Activated B cell treated with CpG ODN at 0.5 μM for 24 hours (primary cell): ENCODE results near the gene TMEM131L. TPM values are rescaled to one million over a fixed set of nuclear protein-coding genes. Genes with fewer than 3 reads are reported as not detected.

ENCODE experiments used
- ATAC-seq: fragments of 200-7000 bp; cut with Tn5 transposase; one replicate; pipeline ENCODE4 v1.10.0; 2021; ENCODE audit warnings: low read depth, mild to moderate bottlenecking, moderate library complexity
- CTCF ChIA-PET: fragments of 350-600 bp; sonication (Branson Sonifier 250); formaldehyde crosslinking; loops from one replicate; lab custom pipeline; 2021; ENCODE audit warnings: antibody characterized with exemption; lab: Charles Lee
- POLR2A ChIA-PET: fragments of 350-600 bp; sonication (Branson Sonifier 250); formaldehyde crosslinking; loops from one replicate; lab custom pipeline; 2021; ENCODE audit warnings: antibody characterized with exemption; lab: Charles Lee
- DNase-seq: peaks from one replicate; pipeline ENCODE4 v3.0.0; 2022
- H3K27ac Mint-ChIP-seq: one replicate; pipeline ENCODE4 v1.8.0; 2020; ENCODE audit warnings: mixed read lengths
- H3K27me3 Mint-ChIP-seq: one replicate; pipeline ENCODE4 v1.8.0; 2021; ENCODE audit warnings: mixed read lengths
- H3K36me3 Mint-ChIP-seq: one replicate; pipeline ENCODE4 v1.8.0; 2021; ENCODE audit warnings: low read depth, mixed read lengths
- H3K4me1 Mint-ChIP-seq: one replicate; pipeline ENCODE4 v1.8.0; 2021; ENCODE audit warnings: mixed read lengths
- H3K4me3 Mint-ChIP-seq: one replicate; pipeline ENCODE4 v1.8.0; 2020; ENCODE audit warnings: mild to moderate bottlenecking, mixed read lengths
- H3K9me3 Mint-ChIP-seq: one replicate; pipeline ENCODE4 v1.8.0; 2020; ENCODE audit warnings: mixed read lengths
- intact Hi-C: fragments of 100-400 bp; cut with micrococcal nuclease; formaldehyde crosslinking; loops from one replicate; pipeline ENCODE4 v1.15.1; 2024
- total RNA-seq: library from RNA; stranded (reverse); gene quantifications from 2 replicates; pipeline ENCODE4 v1.2.3, GENCODE V29; 2022
- TF ChIP-seq, protein P1 (sequence below): fragments of 200-600 bp; IDR thresholded peaks from one replicate; pipeline ENCODE4 v1.8.0; 2022; ENCODE audit warnings: antibody characterized with exemption, mild to moderate bottlenecking

The TMEM131L gene
- total RNA-seq, 1 donor from 2014 or later: 193 TPM

GRCh38 chr4:153419029-153419428 is 47.1 kb upstream of the TMEM131L start:
- CTCF ChIA-PET: interaction anchor here (0.8 to 1.2 kb wide), 2 partner anchors 8 to 13 kb away, joined by 3 read pairs; no protein-coding TSS in a partner anchor
- Mint-ChIP-seq H3K27me3 (no peaks in the 10 kb centered on the region), H3K36me3 (no peaks in the 10 kb centered on the region), H3K4me3 (no peak overlapping the region), H3K27ac (peak overlapping the region; percentile 74), H3K9me3 (no peaks in the 10 kb centered on the region), H3K4me1 (peaks cover 20% of the 10 kb centered on the region)
- TF ChIP-seq, protein P1, sequence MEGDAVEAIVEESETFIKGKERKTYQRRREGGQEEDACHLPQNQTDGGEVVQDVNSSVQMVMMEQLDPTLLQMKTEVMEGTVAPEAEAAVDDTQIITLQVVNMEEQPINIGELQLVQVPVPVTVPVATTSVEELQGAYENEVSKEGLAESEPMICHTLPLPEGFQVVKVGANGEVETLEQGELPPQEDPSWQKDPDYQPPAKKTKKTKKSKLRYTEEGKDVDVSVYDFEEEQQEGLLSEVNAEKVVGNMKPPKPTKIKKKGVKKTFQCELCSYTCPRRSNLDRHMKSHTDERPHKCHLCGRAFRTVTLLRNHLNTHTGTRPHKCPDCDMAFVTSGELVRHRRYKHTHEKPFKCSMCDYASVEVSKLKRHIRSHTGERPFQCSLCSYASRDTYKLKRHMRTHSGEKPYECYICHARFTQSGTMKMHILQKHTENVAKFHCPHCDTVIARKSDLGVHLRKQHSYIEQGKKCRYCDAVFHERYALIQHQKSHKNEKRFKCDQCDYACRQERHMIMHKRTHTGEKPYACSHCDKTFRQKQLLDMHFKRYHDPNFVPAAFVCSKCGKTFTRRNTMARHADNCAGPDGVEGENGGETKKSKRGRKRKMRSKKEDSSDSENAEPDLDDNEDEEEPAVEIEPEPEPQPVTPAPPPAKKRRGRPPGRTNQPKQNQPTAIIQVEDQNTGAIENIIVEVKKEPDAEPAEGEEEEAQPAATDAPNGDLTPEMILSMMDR: no peak
- ATAC-seq (peak; percentile 21), DNase-seq (no peak)
- intact Hi-C loops: no loop called here
- POLR2A ChIA-PET: interaction anchor here (1.3 kb wide), 1 partner anchor 13 kb away, joined by 5 read pairs; no protein-coding TSS in a partner anchor

GRCh38 chr4:153419673-153420278 is 46.4 kb upstream of the TMEM131L start:
- ChIA-PET CTCF (interaction anchor here (0.8 kb wide), 1 partner anchor 14 kb away, joined by 3 read pairs; no protein-coding TSS in a partner anchor), POLR2A (interaction anchor here (1.3 kb wide), 1 partner anchor 12 kb away, joined by 5 read pairs; no protein-coding TSS in a partner anchor)
- TF ChIP-seq, protein P1: no peak
- ATAC-seq (peak; percentile 69), DNase-seq (no peak)
- H3K27me3 Mint-ChIP-seq: no peaks in the 10 kb centered on the region
- H3K9me3 Mint-ChIP-seq: no peaks in the 10 kb centered on the region
- H3K4me1 Mint-ChIP-seq: peaks cover 21% of the 10 kb centered on the region
- peak overlapping the region; percentile 74 for H3K27ac Mint-ChIP-seq
- H3K4me3 Mint-ChIP-seq: peak overlapping the region; percentile 39
- H3K36me3 Mint-ChIP-seq: no peaks in the 10 kb centered on the region
- intact Hi-C loops: no loop called here

GRCh38 chr4:153420361-153420760 is 45.8 kb upstream of the TMEM131L start:
- Mint-ChIP-seq H3K4me1 (peaks cover 22% of the 10 kb centered on the region), H3K27ac (no peak overlapping the region), H3K4me3 (no peak overlapping the region), H3K9me3 (no peaks in the 10 kb centered on the region), H3K27me3 (no peaks in the 10 kb centered on the region), H3K36me3 (no peaks in the 10 kb centered on the region)
- ATAC-seq (no peak), DNase-seq (no peak)
- TF ChIP-seq, protein P1: no peak
- intact Hi-C loops: no loop called here
- ChIA-PET POLR2A (no interaction called here), CTCF (no interaction called here)

DNA sequence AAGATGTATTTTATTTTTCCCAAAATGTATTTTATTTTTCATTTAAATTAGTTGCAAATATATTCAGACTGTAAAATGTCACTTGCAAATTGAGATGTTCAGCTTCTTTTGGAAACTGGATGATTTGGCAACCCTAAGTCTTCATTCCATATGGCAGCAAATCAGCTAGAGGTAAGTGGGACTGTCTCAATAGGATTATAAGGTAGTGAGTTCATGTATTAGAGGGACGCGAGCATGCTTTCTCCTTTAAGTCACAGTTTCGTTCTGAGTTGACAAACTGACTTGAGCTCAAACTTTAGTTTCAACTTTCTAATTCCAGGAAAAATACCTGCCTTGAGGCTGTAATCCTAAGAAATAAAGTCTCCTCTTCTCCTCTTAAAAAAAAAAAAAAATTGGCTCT is 44.2 kb upstream of the TMEM131L start:
- Mint-ChIP-seq H3K27ac (no peak overlapping the region), H3K4me1 (peaks cover 38% of the 10 kb centered on the region), H3K9me3 (no peaks in the 10 kb centered on the region), H3K36me3 (no peaks in the 10 kb centered on the region), H3K27me3 (no peaks in the 10 kb centered on the region), H3K4me3 (no peak overlapping the region)
- POLR2A ChIA-PET: interaction anchor here (1.0 kb wide), 1 partner anchor 10 kb away, joined by 3 read pairs; no protein-coding TSS in a partner anchor
- TF ChIP-seq, protein P1: no peak
- DNase-seq: no peak
- CTCF ChIA-PET: interaction anchor here (0.8 kb wide), 1 partner anchor 11 kb away, joined by 5 read pairs; no protein-coding TSS in a partner anchor
- intact Hi-C loops: no loop called here
- ATAC-seq: no peak

- peak; percentile 75 for ATAC-seq
- H3K27me3 Mint-ChIP-seq: no peaks in the 10 kb centered on the region
- no peak for DNase-seq
- no peak overlapping the region for H3K4me3 Mint-ChIP-seq
- ChIA-PET POLR2A (interaction anchor here (0.6 to 2.1 kb wide), 6 partner anchors 13 to 147 kb away, joined by 3 to 12 read pairs (median 6); partner anchors contain the start of gene TMEM131L), CTCF (interaction anchor here (0.7 to 1.5 kb wide), 3 partner anchors 8 to 148 kb away, joined by 3 to 6 read pairs (median 3); no protein-coding TSS in a partner anchor)
- intact Hi-C loops: loop anchor here (1.0 kb wide), 1 partner anchor 13 kb away; no protein-coding TSS in a partner anchor
- H3K27ac Mint-ChIP-seq: peak overlapping the region; percentile 71
- TF ChIP-seq, protein P1: no peak
- peaks cover 49% of the 10 kb centered on the region for H3K4me1 Mint-ChIP-seq
- H3K9me3 Mint-ChIP-seq: no peaks in the 10 kb centered on the region
- H3K36me3 Mint-ChIP-seq: no peaks in the 10 kb centered on the region
Measured at GRCh38 chr4:153426207-153426885, 39.8 kb upstream of the TMEM131L start.
